Astrocyte (in vitro differentiated cells and primary cell): ENCODE results near the gene PDAP1. TPM values are rescaled to one million over a fixed set of nuclear protein-coding genes. Genes with fewer than 3 reads are reported as not detected.

ENCODE experiments used
- DNase-seq: peaks from one replicate; pipeline ENCODE4 v3.0.0-alpha.2; 2010; ENCODE audit warnings: low read depth
- FAIRE-seq: peaks from 2 replicates; lab custom pipeline; 2011; peaks lifted over from hg19 to GRCh38; lab: Jason Lieb, UNC
- H2AFZ ChIP-seq: 2 replicates; pipeline ENCODE4 v1.6.0; 2012; ENCODE audit warnings: low read depth, low read length, inconsistent platforms
- H3K27ac ChIP-seq: 2 replicates; pipeline ENCODE4 v1.5.1; 2011; ENCODE audit warnings: low read depth, low read length, inconsistent platforms
- H3K27me3 ChIP-seq: 2 replicates; pipeline ENCODE4 v1.6.0; 2011; ENCODE audit warnings: low read length, inconsistent platforms; ENCODE audit not compliant: insufficient read depth
- H3K36me3 ChIP-seq: 2 replicates; pipeline ENCODE4 v1.5.1; 2011; ENCODE audit warnings: low read length, inconsistent platforms; ENCODE audit not compliant: insufficient read depth
- H3K4me1 ChIP-seq: 2 replicates; pipeline ENCODE4 v1.5.1; 2011; ENCODE audit warnings: low read length, inconsistent platforms; ENCODE audit not compliant: insufficient read depth
- H3K4me2 ChIP-seq: 2 replicates; pipeline ENCODE4 v1.6.0; 2012; ENCODE audit warnings: low read length, inconsistent platforms
- H3K4me3 ChIP-seq: 2 replicates; pipeline ENCODE4 v1.5.1; 2011; ENCODE audit warnings: low read depth, mild to moderate bottlenecking, low read length, inconsistent platforms; ENCODE audit not compliant: insufficient read depth
- H3K79me2 ChIP-seq: 2 replicates; pipeline ENCODE4 v1.6.0; 2012; ENCODE audit warnings: mild to moderate bottlenecking, low read length, inconsistent platforms; ENCODE audit not compliant: insufficient read depth
- H3K9ac ChIP-seq: 2 replicates; pipeline ENCODE4 v1.6.0; 2012; ENCODE audit warnings: mild to moderate bottlenecking, low read length, inconsistent platforms
- H3K9me3 ChIP-seq: 2 replicates; pipeline ENCODE4 v1.5.1; 2012; ENCODE audit warnings: low read depth, mild to moderate bottlenecking, low read length, inconsistent platforms; ENCODE audit not compliant: insufficient read depth
- H4K20me1 ChIP-seq: 2 replicates; pipeline ENCODE4 v1.6.0; 2012; ENCODE audit warnings: low read length, inconsistent platforms; ENCODE audit not compliant: insufficient read depth
- H3K27ac Mint-ChIP-seq: one replicate; pipeline ENCODE4 v1.8.0; 2021; ENCODE audit warnings: mild to moderate bottlenecking, mixed read lengths; ENCODE audit not compliant: unreplicated experiment
- H3K27me3 Mint-ChIP-seq: one replicate; pipeline ENCODE4 v1.8.0; 2021; ENCODE audit warnings: low read depth, mixed read lengths; ENCODE audit not compliant: unreplicated experiment
- H3K36me3 Mint-ChIP-seq: one replicate; pipeline ENCODE4 v1.8.0; 2021; ENCODE audit warnings: low read depth, mixed read lengths; ENCODE audit not compliant: unreplicated experiment
- H3K4me1 Mint-ChIP-seq: one replicate; pipeline ENCODE4 v1.8.0; 2021; ENCODE audit warnings: low read depth, mixed read lengths; ENCODE audit not compliant: unreplicated experiment
- H3K4me3 Mint-ChIP-seq: one replicate; pipeline ENCODE4 v1.8.0; 2021; ENCODE audit warnings: mild to moderate bottlenecking, moderate library complexity, mixed read lengths; ENCODE audit not compliant: unreplicated experiment
- H3K9me3 Mint-ChIP-seq: one replicate; pipeline ENCODE4 v1.8.0; 2021; ENCODE audit warnings: mild to moderate bottlenecking, mixed read lengths; ENCODE audit not compliant: unreplicated experiment
- CTCF ChIP-seq: IDR thresholded peaks from 2 replicates; pipeline ENCODE4 v1.5.1; 2011; ENCODE audit warnings: low read depth, mild to moderate bottlenecking, inconsistent platforms, low read length, moderate library complexity; ENCODE audit not compliant: insufficient read depth
- EZH2 ChIP-seq: IDR thresholded peaks from 2 replicates; pipeline ENCODE4 v1.6.1; 2012; ENCODE audit warnings: mild to moderate bottlenecking, low read length, inconsistent platforms; ENCODE audit not compliant: insufficient read depth
- total RNA-seq: library from RNA; stranded (reverse); gene quantifications from 2 replicates; pipeline ENCODE4 v1.2.1, GENCODE V29; 2021

PDAP1 gene
- total RNA-seq, 1 donor from 2014 or later: 106 TPM

- DNase-seq: no peak
- Histone ChIP-seq H4K20me1 (peaks cover 57% of the 10 kb centered on the region), H3K27me3 (no peaks in the 10 kb centered on the region), H3K79me2 (peaks cover 54% of the 10 kb centered on the region), H3K9me3 (no peaks in the 10 kb centered on the region), H2AFZ (no peak overlapping the region), H3K4me3 (no peak overlapping the region), H3K36me3 (peaks cover 23% of the 10 kb centered on the region), H3K9ac (no peak overlapping the region), H3K4me2 (no peak overlapping the region), H3K27ac (no peak overlapping the region), H3K4me1 (no peaks in the 10 kb centered on the region)
- FAIRE-seq: no peak
- no peak overlapping the region for H3K4me3 Mint-ChIP-seq
- peaks cover 2% of the 10 kb centered on the region for H3K4me1 Mint-ChIP-seq
- H3K27ac Mint-ChIP-seq: peak overlapping the region; percentile 41
- TF ChIP-seq CTCF: no peak
- no peak for TF ChIP-seq EZH2
- no peaks in the 10 kb centered on the region for H3K27me3 Mint-ChIP-seq
- H3K36me3 Mint-ChIP-seq: peaks cover 33% of the 10 kb centered on the region
- H3K9me3 Mint-ChIP-seq: no peaks in the 10 kb centered on the region
These were observed 44.7 kb upstream of the PDAP1 start for GRCh38 chr7:99453105-99453504.

- H3K36me3 ChIP-seq: peaks cover 23% of the 10 kb centered on the region
- no peak for TF ChIP-seq CTCF
- no peak for TF ChIP-seq EZH2
- H3K4me1 ChIP-seq: no peaks in the 10 kb centered on the region
- H3K79me2 ChIP-seq: peaks cover 49% of the 10 kb centered on the region
- Mint-ChIP-seq H3K36me3 (peaks cover 33% of the 10 kb centered on the region), H3K9me3 (no peaks in the 10 kb centered on the region), H3K27me3 (no peaks in the 10 kb centered on the region), H3K4me1 (no peaks in the 10 kb centered on the region), H3K27ac (no peak overlapping the region), H3K4me3 (no peak overlapping the region)
- no peak for DNase-seq
- peaks cover 52% of the 10 kb centered on the region for H4K20me1 ChIP-seq
- FAIRE-seq: no peak
- no peak overlapping the region for H3K4me2 ChIP-seq
- no peaks in the 10 kb centered on the region for H3K9me3 ChIP-seq
- no peaks in the 10 kb centered on the region for H3K27me3 ChIP-seq
- no peak overlapping the region for H3K27ac ChIP-seq
- no peak overlapping the region for H3K4me3 ChIP-seq
- H3K9ac ChIP-seq: no peak overlapping the region
- H2AFZ ChIP-seq: no peak overlapping the region
These were observed 44.1 kb upstream of the PDAP1 start for GRCh38 chr7:99452541-99452940.

- no peaks in the 10 kb centered on the region for H3K27me3 ChIP-seq
- H3K4me3 Mint-ChIP-seq: no peak overlapping the region
- no peak for DNase-seq
- peaks cover 43% of the 10 kb centered on the region for H3K79me2 ChIP-seq
- no peak overlapping the region for H3K9ac ChIP-seq
- no peak for FAIRE-seq
- H3K27me3 Mint-ChIP-seq: no peaks in the 10 kb centered on the region
- peaks cover 23% of the 10 kb centered on the region for H3K36me3 ChIP-seq
- H3K27ac Mint-ChIP-seq: no peak overlapping the region
- peaks cover 29% of the 10 kb centered on the region for H3K36me3 Mint-ChIP-seq
- H3K9me3 ChIP-seq: no peaks in the 10 kb centered on the region
- no peaks in the 10 kb centered on the region for H3K9me3 Mint-ChIP-seq
- no peaks in the 10 kb centered on the region for H3K4me1 ChIP-seq
- no peak overlapping the region for H3K4me2 ChIP-seq
- no peak overlapping the region for H3K27ac ChIP-seq
- peaks cover 46% of the 10 kb centered on the region for H4K20me1 ChIP-seq
- TF ChIP-seq CTCF: no peak
- no peak for TF ChIP-seq EZH2
- no peaks in the 10 kb centered on the region for H3K4me1 Mint-ChIP-seq
- no peak overlapping the region for H3K4me3 ChIP-seq
- no peak overlapping the region for H2AFZ ChIP-seq
These were observed 43.5 kb upstream of the PDAP1 start for GRCh38 chr7:99451936-99452335.
